Psoas muscle (tissue), 8 donors: ENCODE data around the gene PTGER1. TPM values are rescaled to one million over a fixed set of nuclear protein-coding genes. Genes with fewer than 3 reads are reported as not detected.

ENCODE experiments used
- ATAC-seq, 4 donors: fragments of 200-7000 bp; cut with Tn5 transposase; one replicate each; pipeline ENCODE4 v1.9.1; 2020; ENCODE audit warnings: moderate library complexity in 3 of 4, mild to moderate bottlenecking in 2 of 4
- DNase-seq, 2 donors: peaks; one replicate each; pipeline ENCODE4 v3.0.0-alpha.2; 2020
- H3K27ac ChIP-seq: fragments of 200-600 bp; one replicate; pipeline ENCODE4 v1.8.0; 2022
- H3K27me3 ChIP-seq, 3 donors: fragments of 200-600 bp in 1 of 3; one replicate each; pipeline versions ENCODE4 v1.6.1 to v1.8.0; 2013 to 2022; ENCODE audit warnings: low read length in 2 of 3, mild to moderate bottlenecking in 2 of 3, moderate library complexity in 1 of 3; ENCODE audit not compliant: insufficient read depth in 3 of 3
- H3K36me3 ChIP-seq, 2 donors: fragments of 200-600 bp in 1 of 2; one replicate each; pipeline versions ENCODE4 v1.6.1 to v1.8.0; 2013 to 2022; ENCODE audit warnings: low read depth in 1 of 2, mild to moderate bottlenecking in 1 of 2, moderate library complexity in 1 of 2; ENCODE audit not compliant: insufficient read depth in 1 of 2
- H3K4me1 ChIP-seq: fragments of 200-600 bp; one replicate; pipeline ENCODE4 v1.8.0; 2022
- H3K4me3 ChIP-seq: fragments of 200-600 bp; one replicate; pipeline ENCODE4 v1.8.0; 2022; ENCODE audit warnings: mild to moderate bottlenecking
- H3K9me3 ChIP-seq: fragments of 200-600 bp; one replicate; pipeline ENCODE4 v1.8.0; 2022
- WGBS, 3 donors: extraction: QIAGEN DNeasy Blood & Tissue Kit; methylation state at CpG; one replicate each; pipeline versions ENCODE4 v1.1.6 to v1.1.7; 2013; 5-methylcytosine and 5-hydroxymethylcytosine counted together
- intact Hi-C, 2 donors: fragments of 100-400 bp; cut with DNase I; formaldehyde crosslinking; loops; one replicate each; pipeline versions ENCODE4 v1.11.0 to v1.14.2; 2022
- polyA plus RNA-seq, 3 donors: library from polyadenylated mRNA; stranded (reverse); fragments of 200-250 nt; gene quantifications; one replicate each; pipeline ENCODE4 v1.2.3, GENCODE V29; 2013
- total RNA-seq, 4 donors: library from RNA; stranded (reverse); fragmentation: NEBNext Ultra II Directional in 2 of 4; extraction: Animal tissue kit (Norgen Biotek cat#: 25700) in 2 of 4; gene quantifications; one replicate each; pipeline versions ENCODE4 v1.2.1 to v1.2.4, GENCODE V29; 2021 to 2023
- TF ChIP-seq, protein P1 (sequence below): fragments of 200-600 bp; IDR thresholded peaks from one replicate; pipeline ENCODE4 v1.8.0; 2022; ENCODE audit warnings: antibody characterized with exemption
- donor health status: healthy with polysubstance abuse.
- donor health status: DM: no; HTN: no; CAD: no; lungs with moderate emphysema.
- donor health status: Bipolar disorder and iron deficiency.
- donor health status: healthy.
- donor health status: DM: yes; HTN: yes; CAD: no.
- donor health status: DM: no; HTN: no; CAD: no.
- donor health status: DM: no; HTN: no; CAD: no.
- donor health status: DM: yes; HTN: yes; CAD: no.

Gene PTGER1
- total and polyA plus RNA-seq, 7 donors, result 0.05 to 0.25 (median 0.10) TPM; not detected in 2

DNA sequence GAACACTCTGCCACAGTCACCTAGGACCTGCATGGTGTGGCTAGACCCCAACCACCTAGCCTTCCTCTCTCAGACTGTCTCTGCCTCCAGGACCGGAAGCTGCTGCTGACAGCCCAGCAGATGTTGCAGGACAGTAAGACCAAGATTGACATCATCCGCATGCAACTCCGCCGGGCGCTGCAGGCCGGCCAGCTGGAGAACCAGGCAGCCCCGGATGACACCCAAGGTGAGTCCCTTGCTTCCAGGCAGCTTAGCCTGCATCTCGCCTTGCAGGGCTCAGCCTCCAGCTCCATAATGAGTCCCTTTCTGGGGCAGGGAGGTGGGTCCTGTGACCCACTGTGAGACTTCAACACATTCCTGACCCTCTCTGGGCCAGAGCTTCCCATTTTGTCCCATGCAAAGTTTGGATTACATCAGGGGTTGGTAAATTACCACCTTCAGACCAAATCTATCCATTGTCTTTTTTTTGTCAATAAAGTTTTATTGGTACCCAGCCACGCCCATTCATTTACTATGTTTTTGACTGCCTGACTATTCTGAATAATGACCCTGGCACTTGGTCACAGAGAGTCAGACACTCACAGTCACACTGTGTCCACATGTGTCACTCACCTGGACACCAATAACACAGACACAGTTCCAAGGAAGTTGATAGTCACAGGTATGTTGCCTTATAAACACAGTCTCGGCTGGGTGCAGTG lies 28.7 kb downstream of the PTGER1 start:
- no peaks in the 10 kb centered on the region for H3K27me3 ChIP-seq
- intact Hi-C loops, result no loop called here
- DNase-seq (no peak), ATAC-seq (no peak)
- H3K9me3 ChIP-seq, result no peaks in the 10 kb centered on the region
- peaks cover 15 to 99% of the 10 kb centered on the region in 2 donors for H3K36me3 ChIP-seq
- TF ChIP-seq, protein P1, sequence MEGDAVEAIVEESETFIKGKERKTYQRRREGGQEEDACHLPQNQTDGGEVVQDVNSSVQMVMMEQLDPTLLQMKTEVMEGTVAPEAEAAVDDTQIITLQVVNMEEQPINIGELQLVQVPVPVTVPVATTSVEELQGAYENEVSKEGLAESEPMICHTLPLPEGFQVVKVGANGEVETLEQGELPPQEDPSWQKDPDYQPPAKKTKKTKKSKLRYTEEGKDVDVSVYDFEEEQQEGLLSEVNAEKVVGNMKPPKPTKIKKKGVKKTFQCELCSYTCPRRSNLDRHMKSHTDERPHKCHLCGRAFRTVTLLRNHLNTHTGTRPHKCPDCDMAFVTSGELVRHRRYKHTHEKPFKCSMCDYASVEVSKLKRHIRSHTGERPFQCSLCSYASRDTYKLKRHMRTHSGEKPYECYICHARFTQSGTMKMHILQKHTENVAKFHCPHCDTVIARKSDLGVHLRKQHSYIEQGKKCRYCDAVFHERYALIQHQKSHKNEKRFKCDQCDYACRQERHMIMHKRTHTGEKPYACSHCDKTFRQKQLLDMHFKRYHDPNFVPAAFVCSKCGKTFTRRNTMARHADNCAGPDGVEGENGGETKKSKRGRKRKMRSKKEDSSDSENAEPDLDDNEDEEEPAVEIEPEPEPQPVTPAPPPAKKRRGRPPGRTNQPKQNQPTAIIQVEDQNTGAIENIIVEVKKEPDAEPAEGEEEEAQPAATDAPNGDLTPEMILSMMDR, result no peak
- no peak overlapping the region for H3K4me3 ChIP-seq
- no peak overlapping the region for H3K27ac ChIP-seq
- WGBS, 3 donors, result 96 to 99% (median 97%) methylated on average over 10 of the region's 10 CpGs
- H3K4me1 ChIP-seq, result no peaks in the 10 kb centered on the region

DNA sequence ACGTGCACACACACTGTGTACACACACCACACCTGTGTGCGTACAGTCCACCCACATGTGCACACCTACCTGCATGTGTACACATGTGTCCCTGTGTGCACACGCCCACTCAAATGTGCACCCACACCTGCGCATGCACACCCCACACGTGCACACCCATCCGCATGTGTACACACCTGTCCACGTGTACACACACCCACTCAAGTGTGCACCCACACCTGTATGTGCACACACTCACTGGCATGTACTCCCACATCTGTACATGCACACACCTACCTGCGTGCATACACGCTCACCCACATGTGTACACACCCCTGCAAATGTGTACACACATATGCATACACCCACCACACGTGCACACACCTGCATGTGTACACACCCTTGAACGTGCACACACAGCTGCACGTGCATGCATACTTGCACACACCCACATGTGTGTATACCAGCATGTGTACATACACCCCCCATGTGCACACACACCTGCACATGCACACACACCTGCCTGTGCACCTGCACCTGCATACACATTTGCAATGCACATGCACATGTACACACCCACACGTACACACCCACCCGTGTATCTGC lies 31.4 kb downstream of the PTGER1 start:
- Histone ChIP-seq H3K36me3 (peaks cover 18 to 78% of the 10 kb centered on the region in 2 donors), H3K27me3 (no peaks in the 10 kb centered on the region), H3K4me3 (no peak overlapping the region), H3K4me1 (peaks cover 8% of the 10 kb centered on the region), H3K27ac (no peak overlapping the region), H3K9me3 (no peaks in the 10 kb centered on the region)
- TF ChIP-seq, protein P1, result no peak
- WGBS, 3 donors, result 92 to 94% (median 94%) methylated on average over 14 of the region's 14 CpGs
- no peak for ATAC-seq
- intact Hi-C loops, result no loop called here
- no peak for DNase-seq

DNA sequence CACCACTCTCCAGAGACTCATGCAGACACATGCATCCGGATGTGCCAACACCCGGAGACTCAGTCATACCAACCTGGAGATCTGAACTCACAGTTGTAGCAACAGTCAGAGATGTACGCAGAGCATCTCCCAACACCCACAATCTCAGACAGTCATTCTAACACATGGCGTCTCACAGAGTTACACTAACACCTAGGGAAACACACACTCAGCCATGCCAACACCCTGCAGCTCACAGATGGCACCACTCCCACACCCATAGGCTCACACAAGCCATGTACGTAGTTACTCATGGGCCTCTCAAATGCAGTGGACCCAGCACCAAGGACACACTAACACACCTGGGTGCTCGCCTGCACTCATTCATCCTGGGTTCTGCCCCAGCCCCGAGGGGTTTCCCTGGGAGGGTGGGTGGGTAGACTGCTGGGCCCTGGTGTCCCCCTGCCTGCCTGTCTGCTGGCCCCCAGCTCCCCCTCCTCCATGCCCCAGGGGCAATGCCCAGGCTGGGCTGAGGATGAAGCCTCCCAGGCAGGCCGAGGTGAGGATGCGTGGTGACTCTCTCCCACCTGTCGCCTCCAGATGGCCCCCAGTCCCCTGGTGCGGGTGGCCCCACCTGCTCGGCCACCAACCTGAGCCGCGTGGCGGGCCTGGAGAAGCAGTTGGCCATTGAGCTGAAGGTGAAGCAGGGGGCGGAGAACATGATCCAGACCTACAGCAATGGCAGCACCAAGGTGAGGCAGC lies 32.1 kb downstream of the PTGER1 start:
- intact Hi-C loops, result no loop called here
- no peak overlapping the region for H3K4me3 ChIP-seq
- no peak overlapping the region for H3K27ac ChIP-seq
- H3K36me3 ChIP-seq, result peaks cover 18 to 72% of the 10 kb centered on the region in 2 donors
- no peaks in the 10 kb centered on the region for H3K9me3 ChIP-seq
- TF ChIP-seq, protein P1, result no peak
- no peak for ATAC-seq
- H3K27me3 ChIP-seq, result no peaks in the 10 kb centered on the region
- no peak for DNase-seq
- 92 to 96% (median 95%) methylated on average over 16 of the region's 16 CpGs for WGBS, 3 donors
- peaks cover 8% of the 10 kb centered on the region for H3K4me1 ChIP-seq

DNA sequence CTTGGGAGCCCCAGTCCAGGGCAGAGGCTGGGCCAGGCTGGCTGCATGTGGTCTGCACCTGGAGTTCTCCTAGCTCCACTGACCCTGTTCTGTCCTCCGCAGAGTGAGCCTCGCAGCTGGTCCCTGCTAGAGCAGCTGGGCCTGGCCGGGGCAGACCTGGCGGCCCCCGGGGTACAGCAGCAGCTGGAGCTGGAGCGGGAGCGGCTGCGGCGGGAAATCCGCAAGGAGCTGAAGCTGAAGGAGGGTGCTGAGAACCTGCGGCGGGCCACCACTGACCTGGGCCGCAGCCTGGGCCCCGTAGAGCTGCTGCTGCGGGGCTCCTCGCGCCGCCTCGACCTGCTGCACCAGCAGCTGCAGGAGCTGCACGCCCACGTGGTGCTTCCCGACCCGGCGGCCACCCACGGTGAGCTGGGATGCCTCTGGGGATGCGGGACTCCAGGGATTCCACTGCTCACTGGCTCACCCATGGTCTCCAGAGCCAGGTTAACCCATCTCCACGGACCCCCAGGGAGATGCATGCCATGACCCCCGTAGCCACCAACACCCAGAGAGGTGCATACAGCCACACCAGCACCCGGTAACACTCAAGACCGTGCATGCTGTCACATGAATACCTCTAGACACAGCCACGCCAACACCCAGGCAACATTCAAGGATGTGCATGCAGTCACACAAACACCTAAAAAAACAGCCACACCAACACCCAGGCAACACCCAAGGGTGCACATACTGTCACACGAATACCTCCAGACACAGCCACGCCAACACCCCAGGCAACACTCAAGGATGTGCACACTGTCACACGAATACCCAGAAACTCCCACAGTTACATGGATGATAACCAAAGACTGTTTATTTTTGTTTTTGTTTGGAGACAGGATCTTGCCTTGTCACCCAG lies 33.9 kb downstream of the PTGER1 start:
- no peaks in the 10 kb centered on the region for H3K9me3 ChIP-seq
- H3K4me1 ChIP-seq, result peaks cover 8% of the 10 kb centered on the region
- no peak overlapping the region for H3K4me3 ChIP-seq
- WGBS, 3 donors, result 70 to 76% (median 73%) methylated on average over 30 to 34 of the region's 34 CpGs
- ATAC-seq (no peak), DNase-seq (no peak)
- H3K36me3 ChIP-seq, result peaks cover 18 to 56% of the 10 kb centered on the region in 2 donors
- intact Hi-C loops, result no loop called here
- H3K27ac ChIP-seq, result no peak overlapping the region
- TF ChIP-seq, protein P1, result no peak
- no peaks in the 10 kb centered on the region for H3K27me3 ChIP-seq
